WERI-Rb-1 (cell line): ENCODE data around the gene MYO16.
"Not testable (repeated sequence)": the region's sequence is repeated elsewhere in the genome, so short reads cannot be mapped to it uniquely, and the experiment has no call there.

ENCODE experiments used
- DNase-seq: peaks from one replicate; pipeline ENCODE4 v3.0.0-alpha.2; 2020
- H3K27ac ChIP-seq: fragments of 250-450 bp; sonication (Bioruptor Pico); 2 replicates; pipeline ENCODE4 v1.5.1; 2020; ENCODE audit warnings: mild to moderate bottlenecking, moderate library complexity
- H3K27me3 ChIP-seq: fragments of 250-450 bp; sonication (Bioruptor Pico); 2 replicates; pipeline ENCODE4 v1.5.1; 2021; ENCODE audit warnings: mild to moderate bottlenecking, low read depth, moderate library complexity; ENCODE audit not compliant: insufficient read depth, severe bottlenecking
- H3K36me3 ChIP-seq: fragments of 250-450 bp; sonication (Bioruptor Pico); 2 replicates; pipeline ENCODE4 v1.5.1; 2020; ENCODE audit warnings: mild to moderate bottlenecking, moderate library complexity
- H3K4me3 ChIP-seq: 2 replicates; pipeline ENCODE4 v1.5.1; 2011; ENCODE audit warnings: low read depth, mild to moderate bottlenecking, control low read depth, low read length
- H3K9me3 ChIP-seq: fragments of 250-450 bp; sonication (Bioruptor Pico); 2 replicates; pipeline ENCODE4 v1.5.1; 2021; ENCODE audit warnings: mild to moderate bottlenecking, moderate library complexity; ENCODE audit not compliant: severe bottlenecking
- TF ChIP-seq, protein P1 (sequence below): IDR thresholded peaks from 2 replicates; pipeline ENCODE4 v1.5.1; 2011; ENCODE audit warnings: low read depth, mild to moderate bottlenecking, control low read depth, inconsistent platforms, low read length

MYO16 gene

DNA sequence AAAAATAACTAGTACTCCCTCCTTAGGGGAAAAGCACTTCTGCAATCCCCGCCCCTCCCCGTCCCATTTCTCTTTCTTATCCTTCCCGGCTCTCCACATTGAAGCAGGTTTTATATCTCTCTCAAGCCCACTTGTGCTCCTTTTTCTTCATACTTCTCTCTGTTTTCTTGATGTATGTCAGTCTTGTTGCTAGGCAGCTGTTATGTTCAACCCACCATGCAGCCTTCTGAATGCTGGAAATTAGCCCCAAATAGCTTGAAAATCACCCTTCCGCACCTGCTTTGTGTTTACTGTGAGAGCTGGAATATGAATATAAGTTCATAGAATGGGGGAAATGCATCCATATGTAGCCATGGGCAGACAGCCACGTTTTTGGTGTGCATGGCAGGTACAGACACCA is 461.4 kb downstream of the MYO16 start:
- Histone ChIP-seq H3K36me3 (no peaks in the 10 kb centered on the region), H3K27ac (no peak overlapping the region), H3K9me3 (peaks cover 4% of the 10 kb centered on the region), H3K4me3 (no peak overlapping the region), H3K27me3 (no peaks in the 10 kb centered on the region)
- no peak for DNase-seq
- TF ChIP-seq, protein P1, sequence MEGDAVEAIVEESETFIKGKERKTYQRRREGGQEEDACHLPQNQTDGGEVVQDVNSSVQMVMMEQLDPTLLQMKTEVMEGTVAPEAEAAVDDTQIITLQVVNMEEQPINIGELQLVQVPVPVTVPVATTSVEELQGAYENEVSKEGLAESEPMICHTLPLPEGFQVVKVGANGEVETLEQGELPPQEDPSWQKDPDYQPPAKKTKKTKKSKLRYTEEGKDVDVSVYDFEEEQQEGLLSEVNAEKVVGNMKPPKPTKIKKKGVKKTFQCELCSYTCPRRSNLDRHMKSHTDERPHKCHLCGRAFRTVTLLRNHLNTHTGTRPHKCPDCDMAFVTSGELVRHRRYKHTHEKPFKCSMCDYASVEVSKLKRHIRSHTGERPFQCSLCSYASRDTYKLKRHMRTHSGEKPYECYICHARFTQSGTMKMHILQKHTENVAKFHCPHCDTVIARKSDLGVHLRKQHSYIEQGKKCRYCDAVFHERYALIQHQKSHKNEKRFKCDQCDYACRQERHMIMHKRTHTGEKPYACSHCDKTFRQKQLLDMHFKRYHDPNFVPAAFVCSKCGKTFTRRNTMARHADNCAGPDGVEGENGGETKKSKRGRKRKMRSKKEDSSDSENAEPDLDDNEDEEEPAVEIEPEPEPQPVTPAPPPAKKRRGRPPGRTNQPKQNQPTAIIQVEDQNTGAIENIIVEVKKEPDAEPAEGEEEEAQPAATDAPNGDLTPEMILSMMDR, result no peak

DNA sequence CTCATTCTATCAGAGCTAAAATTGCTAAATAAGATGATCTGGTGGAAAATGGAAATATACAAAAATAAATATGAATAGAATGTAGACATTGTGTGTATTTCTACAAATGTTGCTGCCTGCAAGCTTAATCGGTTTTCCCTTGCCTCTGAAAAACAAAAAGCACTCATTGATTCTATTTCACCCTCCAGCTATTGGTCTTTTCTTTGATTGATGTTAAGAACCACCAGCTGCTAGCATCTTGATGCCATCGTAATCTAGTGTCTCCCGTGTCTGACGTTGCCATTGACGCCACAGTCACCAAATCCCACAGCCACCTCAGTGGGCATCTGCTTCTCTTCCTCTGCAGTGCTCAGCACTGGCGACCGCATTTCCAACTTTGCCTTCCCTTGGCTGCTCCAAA is 461.8 kb downstream of the MYO16 start:
- TF ChIP-seq, protein P1, result no peak

DNA sequence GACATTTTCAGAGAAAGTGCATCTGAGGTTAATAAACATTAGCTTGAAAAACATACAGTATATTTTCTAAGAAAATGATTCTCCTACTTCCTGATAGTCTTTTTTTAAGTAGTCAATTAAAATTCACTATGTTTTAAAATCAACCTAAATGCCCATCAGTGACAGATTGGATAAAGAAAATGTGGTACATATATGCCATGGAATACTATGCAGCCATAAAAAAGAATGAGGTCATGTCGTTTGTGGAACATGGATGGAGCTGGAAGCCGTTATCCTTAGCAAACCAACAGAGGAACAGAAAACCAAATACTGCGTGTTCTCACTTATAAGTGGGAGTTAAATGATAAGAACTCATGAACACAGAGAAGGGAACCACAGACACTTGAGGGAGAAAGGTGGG is 462.8 kb downstream of the MYO16 start:
- H3K9me3 ChIP-seq, result not testable (repeated sequence)

More for the DNA sequence above, 461.8 kb downstream of the MYO16 start:
- Histone ChIP-seq H3K36me3 (no peaks in the 10 kb centered on the region), H3K9me3 (peaks cover 4% of the 10 kb centered on the region), H3K4me3 (no peak overlapping the region), H3K27me3 (no peaks in the 10 kb centered on the region), H3K27ac (no peak overlapping the region)
- DNase-seq, result no peak

DNA sequence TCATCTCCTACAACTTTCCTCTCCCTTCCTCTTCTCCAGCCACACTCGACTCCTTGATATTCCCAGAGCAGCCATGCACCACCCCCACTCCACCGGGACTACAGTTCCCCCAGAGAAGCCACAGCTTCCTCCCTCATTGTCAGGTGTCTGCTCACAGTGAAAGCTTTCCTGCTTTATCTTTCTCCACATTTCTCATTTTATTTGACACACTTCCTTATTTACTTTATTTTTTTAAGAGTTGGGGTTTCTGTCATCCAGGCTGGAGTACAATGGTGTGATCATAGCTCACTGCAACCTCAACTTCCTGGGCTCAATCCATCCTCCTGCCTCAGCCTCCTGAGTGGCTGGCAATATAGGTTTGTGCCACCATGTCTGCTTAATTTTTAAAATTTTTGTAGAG is 464.6 kb downstream of the MYO16 start:
- H3K4me3 ChIP-seq, result no peak overlapping the region
- H3K36me3 ChIP-seq, result no peaks in the 10 kb centered on the region
- no peaks in the 10 kb centered on the region for H3K27me3 ChIP-seq
- TF ChIP-seq, protein P1, result no peak
- peaks cover 5% of the 10 kb centered on the region for H3K9me3 ChIP-seq
- H3K27ac ChIP-seq, result no peak overlapping the region
- no peak for DNase-seq

More for the DNA sequence above, 462.8 kb downstream of the MYO16 start:
- not testable (repeated sequence) for H3K36me3 ChIP-seq, DNase-seq, H3K4me3 ChIP-seq, H3K27ac ChIP-seq, H3K27me3 ChIP-seq

DNA sequence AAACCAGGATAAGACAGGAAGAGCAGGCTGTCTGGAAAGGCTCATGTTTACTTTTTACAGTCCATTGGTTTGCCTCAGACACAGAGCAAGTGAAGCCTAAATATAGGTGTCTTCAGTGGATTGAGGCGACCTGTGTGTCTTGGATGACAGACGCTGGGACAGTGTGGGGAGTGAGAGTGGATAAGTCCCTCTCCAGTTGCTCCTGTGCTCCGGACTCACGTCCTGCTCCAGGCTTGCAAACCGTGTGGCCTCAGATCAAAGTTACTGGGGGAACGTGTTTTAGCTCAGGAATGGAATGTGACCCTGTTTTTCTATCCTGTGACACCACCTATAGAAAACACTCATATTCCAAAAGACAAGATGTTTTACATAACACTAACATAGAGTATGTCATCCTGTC is 465.7 kb downstream of the MYO16 start:
- DNase-seq, result no peak

DNA sequence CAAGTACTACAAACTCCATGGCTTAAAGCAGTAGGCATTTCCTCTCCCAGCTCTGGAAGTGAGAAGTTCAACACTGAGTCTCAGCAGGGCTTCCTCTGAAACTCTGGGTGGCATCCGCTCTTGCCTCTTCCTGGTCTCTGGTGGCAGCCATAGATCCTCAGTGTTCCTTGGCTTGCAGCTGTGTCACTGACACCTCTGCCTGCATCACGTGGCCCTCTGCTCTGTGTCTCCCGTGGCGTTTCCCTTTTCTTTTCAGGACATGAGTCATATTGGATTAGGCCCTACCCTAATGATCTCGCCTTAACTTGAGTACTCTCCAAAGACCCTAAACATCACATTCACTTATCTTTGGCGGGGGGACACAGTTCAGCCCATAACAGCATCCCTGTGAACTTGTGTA is 466.7 kb downstream of the MYO16 start:
- Histone ChIP-seq H3K9me3 (peaks cover 8% of the 10 kb centered on the region), H3K27ac (no peak overlapping the region), H3K36me3 (no peaks in the 10 kb centered on the region), H3K4me3 (no peak overlapping the region), H3K27me3 (no peaks in the 10 kb centered on the region)
- TF ChIP-seq, protein P1, result no peak
- no peak for DNase-seq

More for the DNA sequence above, 465.7 kb downstream of the MYO16 start:
- Histone ChIP-seq H3K36me3 (no peaks in the 10 kb centered on the region), H3K27me3 (no peaks in the 10 kb centered on the region), H3K4me3 (no peak overlapping the region), H3K9me3 (peaks cover 8% of the 10 kb centered on the region), H3K27ac (no peak overlapping the region)
- TF ChIP-seq, protein P1, result no peak
